Transverse colon (tissue), 4 donors: Measurements from ENCODE around the gene EMILIN1. TPM values are rescaled to one million over a fixed set of nuclear protein-coding genes. Genes with fewer than 3 reads are reported as not detected.

Experiments
- DNase-seq: peaks from one replicate; pipeline ENCODE4 v3.0.0-alpha.2; 2019
- H3K27ac ChIP-seq, 4 donors: fragments of 200-600 bp; sonication (generic); 2 replicates each; pipeline ENCODE4 v1.5.1; 2016 to 2018; ENCODE audit warnings: inconsistent platforms in 4 of 4
- H3K27me3 ChIP-seq: fragments of 200-600 bp; sonication (generic); 2 replicates; pipeline ENCODE4 v1.5.1; 2017; ENCODE audit warnings: inconsistent platforms
- H3K36me3 ChIP-seq, 4 donors: fragments of 200-600 bp; sonication (generic); 2 replicates each; pipeline ENCODE4 v1.5.1; 2017 to 2019; ENCODE audit warnings: inconsistent platforms in 4 of 4
- H3K4me1 ChIP-seq, 4 donors: fragments of 200-600 bp; sonication (generic); 2 replicates each; pipeline ENCODE4 v1.5.1; 2017 to 2020; ENCODE audit warnings: inconsistent platforms in 4 of 4
- H3K4me3 ChIP-seq, 4 donors: fragments of 200-600 bp; sonication (generic); 1 replicate in 1 of 4; 2 replicates in 3 of 4; pipeline versions ENCODE4 v1.5.1 to v1.6.1; 2017 to 2019; ENCODE audit warnings: inconsistent platforms in 4 of 4
- H3K9me3 ChIP-seq, 2 donors: fragments of 200-600 bp; sonication (generic); 2 replicates each; pipeline ENCODE4 v1.5.1; 2017 to 2019; ENCODE audit warnings: inconsistent platforms in 2 of 2
- EP300 ChIP-seq: sonication (generic); formaldehyde crosslinking; IDR thresholded peaks from one replicate; pipeline ENCODE4 v1.6.1; 2017; ENCODE audit warnings: antibody characterized with exemption, low read depth
- POLR2A ChIP-seq: fragments of 450-650 bp; IDR thresholded peaks from one replicate; pipeline ENCODE4 v1.6.1; 2016; ENCODE audit warnings: antibody characterized with exemption, mild to moderate bottlenecking, moderate library complexity
- POLR2AphosphoS5 ChIP-seq, 3 donors: sonication (generic); formaldehyde crosslinking; IDR thresholded peaks; one replicate each; pipeline ENCODE4 v1.6.1; 2016; ENCODE audit warnings: antibody characterized with exemption in 3 of 3
- WGBS, 2 donors: methylation state at CpG; one replicate each; pipeline ENCODE4 v1.1.5; 2018; ENCODE audit warnings: low coverage in 1 of 2; 5-methylcytosine and 5-hydroxymethylcytosine counted together
- in situ Hi-C, 4 donors: fragments of 200-750 bp; cut with MboI; loops; one replicate each; pipeline versions ENCODE4 v1.15.0 to v1.15.1; 2017; ENCODE audit warnings: low sequenced_read_pairs in 3 of 4, low pct_ligation_motif_present in 1 of 4, low pct_unique_long_range_greater_than_20kb in 1 of 4
- intact Hi-C: fragments of 100-400 bp; cut with DNase I; formaldehyde crosslinking; loops from one replicate; pipeline ENCODE4 v1.15.1; 2023; ENCODE audit warnings: low total_unique reads
- total RNA-seq, 4 donors: library from RNA; depleted of rRNA; stranded (reverse); fragments of >200 nt; gene quantifications; one replicate each; pipeline ENCODE4 v1.1.0, GENCODE V29; 2016
- TF ChIP-seq, protein P1 (sequence below), 5 experiments: fragments of 200-600 bp in 3 of 5; fragments of 450-650 bp in 2 of 5; sonication (generic) in 3 of 5; IDR thresholded peaks; 1 replicate in 2 of 5; 2 replicates in 3 of 5; pipeline ENCODE4 v1.5.1; 2016 to 2017; ENCODE audit warnings: antibody characterized with exemption in 5 of 5, inconsistent platforms in 3 of 5, mild to moderate bottlenecking in 2 of 5, moderate library complexity in 1 of 5

Gene EMILIN1
- total RNA-seq, 4 donors from 2014 or later: 41.0 to 152 (median 65.6) TPM

DNA sequence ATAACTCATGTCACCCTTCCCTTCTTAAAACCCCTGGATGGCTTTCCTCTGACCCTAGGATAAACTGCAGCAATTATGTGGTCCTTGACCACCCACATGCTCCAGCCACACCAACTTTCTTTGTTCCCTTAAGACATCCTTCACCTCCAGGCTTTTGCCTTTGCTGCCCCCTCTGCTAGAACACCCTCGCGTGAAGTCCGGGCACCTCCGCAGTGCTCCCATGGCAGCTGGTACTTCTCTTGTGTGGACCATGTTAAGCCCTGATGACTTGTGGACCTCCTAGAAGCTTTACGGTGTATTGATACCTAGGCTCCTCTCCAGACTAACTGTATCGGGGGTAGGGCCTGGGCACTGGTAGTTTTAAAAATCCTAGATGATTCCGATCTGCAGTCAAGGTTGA is 44.4 kb downstream of the EMILIN1 start:
- peaks cover 4 to 14% (median 11%) of the 10 kb centered on the region in 4 donors for H3K4me1 ChIP-seq
- H3K4me3 ChIP-seq: no peak overlapping the region
- intact Hi-C loops (no loop called here), in situ Hi-C loops (loop anchor here in 1 of 4 donors (25.0 kb wide), 1 partner anchor 90 kb away; the partner anchor contains the start of genes ATRAID, CAD and SLC5A6)
- TF ChIP-seq POLR2A: no peak
- no peak for TF ChIP-seq POLR2AphosphoS5 (IDR thresholded peaks at IDR 0.05)
- no peak for TF ChIP-seq EP300
- TF ChIP-seq, protein P1, sequence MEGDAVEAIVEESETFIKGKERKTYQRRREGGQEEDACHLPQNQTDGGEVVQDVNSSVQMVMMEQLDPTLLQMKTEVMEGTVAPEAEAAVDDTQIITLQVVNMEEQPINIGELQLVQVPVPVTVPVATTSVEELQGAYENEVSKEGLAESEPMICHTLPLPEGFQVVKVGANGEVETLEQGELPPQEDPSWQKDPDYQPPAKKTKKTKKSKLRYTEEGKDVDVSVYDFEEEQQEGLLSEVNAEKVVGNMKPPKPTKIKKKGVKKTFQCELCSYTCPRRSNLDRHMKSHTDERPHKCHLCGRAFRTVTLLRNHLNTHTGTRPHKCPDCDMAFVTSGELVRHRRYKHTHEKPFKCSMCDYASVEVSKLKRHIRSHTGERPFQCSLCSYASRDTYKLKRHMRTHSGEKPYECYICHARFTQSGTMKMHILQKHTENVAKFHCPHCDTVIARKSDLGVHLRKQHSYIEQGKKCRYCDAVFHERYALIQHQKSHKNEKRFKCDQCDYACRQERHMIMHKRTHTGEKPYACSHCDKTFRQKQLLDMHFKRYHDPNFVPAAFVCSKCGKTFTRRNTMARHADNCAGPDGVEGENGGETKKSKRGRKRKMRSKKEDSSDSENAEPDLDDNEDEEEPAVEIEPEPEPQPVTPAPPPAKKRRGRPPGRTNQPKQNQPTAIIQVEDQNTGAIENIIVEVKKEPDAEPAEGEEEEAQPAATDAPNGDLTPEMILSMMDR (IDR thresholded peaks at IDR 0.05): no peak
- no peaks in the 10 kb centered on the region for H3K9me3 ChIP-seq
- WGBS, 2 donors: 88 to 89% methylated on average over 4 to 6 of the region's 7 CpGs
- H3K36me3 ChIP-seq: no peaks in the 10 kb centered on the region
- DNase-seq: no peak
- H3K27ac ChIP-seq: no peak overlapping the region
- H3K27me3 ChIP-seq: peaks cover 34% of the 10 kb centered on the region

DNA sequence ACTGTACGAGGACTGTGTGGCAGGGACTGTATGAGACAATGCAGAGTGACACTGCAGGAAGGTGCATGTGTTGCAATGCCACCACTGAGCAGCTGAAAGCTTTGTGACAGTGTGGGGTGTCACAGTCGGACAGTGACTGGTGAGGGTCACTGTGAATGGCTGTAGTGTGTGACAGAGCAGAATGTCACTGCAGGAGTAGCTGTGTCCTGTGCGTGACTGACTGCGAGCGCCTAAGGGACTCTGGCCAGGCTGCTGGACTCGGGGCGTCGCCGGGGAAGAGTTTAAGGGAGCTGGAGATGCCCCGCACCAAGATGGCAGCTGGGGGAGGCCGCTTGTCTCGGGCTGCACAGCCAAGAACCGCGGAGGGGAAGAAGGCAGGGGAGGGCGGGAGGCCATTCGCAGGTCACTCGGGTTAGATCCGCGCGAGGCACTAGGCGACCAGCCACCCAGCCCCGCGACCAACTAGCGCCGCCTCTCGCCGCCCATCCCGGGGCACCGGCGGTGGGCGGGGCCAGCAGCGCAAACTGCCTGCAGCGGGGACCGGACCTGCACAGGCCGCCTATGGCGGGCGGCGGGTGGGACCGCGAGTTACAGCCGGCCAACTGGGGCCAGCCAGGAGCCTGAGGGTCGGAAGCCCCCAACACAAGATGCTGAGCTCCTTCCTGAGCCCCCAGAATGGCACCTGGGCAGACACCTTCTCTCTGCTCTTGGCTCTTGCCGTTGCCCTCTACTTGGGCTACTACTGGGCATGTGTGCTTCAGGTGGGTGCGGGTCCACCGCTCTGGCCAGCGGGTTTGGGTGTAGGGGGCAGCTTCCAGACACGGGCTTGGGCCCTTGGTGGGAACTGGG is 45.1 kb downstream of the EMILIN1 start, which contains the start of gene ABHD1:
Gene ABHD1 (plus strand): TSS at position 514 of the 849 bp plus-strand sequence. CDS start 134 bp downstream, at position 648.
- intact Hi-C loops: no loop called here
- peak within 1 kb of the TSS in 3 of 4 donors; percentile 7 to 38 (median 8) for H3K27ac ChIP-seq
- DNase-seq: peak; percentile 77
- TF ChIP-seq, protein P1 (IDR thresholded peaks at IDR 0.05): no peak
- TF ChIP-seq POLR2AphosphoS5 (IDR thresholded peaks at IDR 0.05) (no peak), POLR2A (peak; percentile 32), EP300 (no peak)
- WGBS, 2 donors: 6 to 55% methylated on average over 2 to 37 of the region's 47 CpGs
- peak within 1 kb of the TSS; percentile 3 to 61 (median 40) for H3K4me3 ChIP-seq
- in situ Hi-C loops: loop anchor here in 1 of 4 donors (25.0 kb wide), 1 partner anchor 89 kb away; the partner anchor contains the start of genes ATRAID, CAD and SLC5A6
- no peaks in the 10 kb centered on the region for H3K9me3 ChIP-seq
- peaks cover 1 to 10% (median 8%) of the 10 kb centered on the region in 4 donors for H3K4me1 ChIP-seq
- H3K36me3 ChIP-seq: no peaks in the 10 kb centered on the region
- peaks cover 27% of the 10 kb centered on the region for H3K27me3 ChIP-seq

DNA sequence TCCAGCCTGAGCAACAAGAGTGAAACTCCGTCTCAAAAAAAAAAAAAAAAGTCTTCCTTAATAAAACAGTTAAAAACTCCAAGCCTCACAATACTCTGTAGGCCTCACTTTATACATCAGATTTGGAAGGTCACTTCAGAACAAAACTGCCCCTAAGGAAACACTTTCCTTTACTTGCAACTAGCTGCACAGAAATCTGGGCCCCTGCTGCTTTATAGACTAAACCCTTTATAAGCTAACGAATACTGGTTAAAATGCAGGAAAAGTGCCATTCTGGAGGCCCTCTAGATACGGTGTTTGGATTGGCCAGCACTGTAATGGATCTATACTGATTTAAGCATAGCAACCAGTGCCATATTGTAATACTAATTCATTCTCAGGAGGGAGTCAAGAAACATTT is 46.7 kb downstream of the EMILIN1 start:
- Histone ChIP-seq H3K4me3 (no peak overlapping the region), H3K9me3 (no peaks in the 10 kb centered on the region), H3K27me3 (peaks cover 11% of the 10 kb centered on the region), H3K4me1 (peaks cover 0 to 9% (median 6%) of the 10 kb centered on the region in 4 donors), H3K36me3 (no peaks in the 10 kb centered on the region), H3K27ac (no peak overlapping the region)
- 67 to 93% methylated on average over 1 to 3 of the region's 3 CpGs for WGBS, 2 donors
- TF ChIP-seq, protein P1 (IDR thresholded peaks at IDR 0.05): no peak
- no peak for TF ChIP-seq POLR2A
- TF ChIP-seq POLR2AphosphoS5 (IDR thresholded peaks at IDR 0.05): no peak
- TF ChIP-seq EP300: no peak
- intact Hi-C loops (no loop called here), in situ Hi-C loops (no loop called here)
- DNase-seq: no peak

DNA sequence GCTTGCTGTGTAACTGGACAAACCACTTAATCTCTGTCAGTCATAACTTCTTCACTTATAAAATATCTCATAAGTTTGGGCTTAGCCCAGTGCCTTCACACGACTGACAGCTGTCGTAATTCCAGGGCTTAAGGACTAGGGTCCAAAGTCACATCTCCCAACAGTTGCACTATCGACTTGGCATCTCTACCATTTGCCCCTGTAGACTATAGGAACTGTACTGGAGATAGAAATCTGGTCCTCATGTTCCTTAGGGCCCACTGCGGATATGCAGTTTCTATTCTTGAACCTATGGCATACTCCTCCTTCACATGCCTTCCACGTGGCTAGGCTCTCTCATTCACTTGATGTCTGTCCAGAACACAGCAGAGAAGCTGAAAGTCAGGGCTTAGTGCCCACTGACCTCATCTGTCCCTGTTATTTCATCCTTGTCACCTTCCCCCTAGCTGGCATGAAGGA is 47.9 kb downstream of the EMILIN1 start:
- Histone ChIP-seq H3K4me3 (no peak overlapping the region), H3K27ac (no peak overlapping the region), H3K36me3 (peaks cover 0 to 8% (median 0%) of the 10 kb centered on the region in 4 donors), H3K9me3 (no peaks in the 10 kb centered on the region), H3K27me3 (peaks cover under 1% of the 10 kb centered on the region), H3K4me1 (peaks cover 0 to 9% (median 6%) of the 10 kb centered on the region in 4 donors)
- in situ Hi-C loops: no loop called here
- 52 to 60% methylated on average over 2 to 5 of the region's 5 CpGs for WGBS, 2 donors
- DNase-seq: no peak
- TF ChIP-seq EP300 (no peak), POLR2A (no peak), POLR2AphosphoS5 (IDR thresholded peaks at IDR 0.05) (no peak)
- TF ChIP-seq, protein P1 (IDR thresholded peaks at IDR 0.05): no peak
- intact Hi-C loops: no loop called here
